ENCODE data around the gene SERPINC1.

The SERPINC1 gene

GRCh38 chr1:173876732-173877131 is 40.4 kb downstream of the SERPINC1 start:
- Mint-ChIP-seq H3K27me3 (ENCODE audit: low read depth) (no peaks in the 10 kb centered on the region), H3K9me3 (no peaks in the 10 kb centered on the region), H3K36me3 (ENCODE audit: low read depth) (peaks cover 64% of the 10 kb centered on the region), H3K4me3 (no peak overlapping the region), H3K27ac (no peak overlapping the region), H3K4me1 (peaks cover 7% of the 10 kb centered on the region)
- no peak for TF ChIP-seq CTCF (IDR thresholded peaks at IDR 0.05; ENCODE audit: unreplicated experiment in 3 of 3)

GRCh38 chr1:173871500-173871899 is 45.6 kb downstream of the SERPINC1 start:
- TF ChIP-seq CTCF (IDR thresholded peaks at IDR 0.05; ENCODE audit: unreplicated experiment in 3 of 3): no peak
- no peaks in the 10 kb centered on the region for H3K27me3 Mint-ChIP-seq (ENCODE audit: low read depth)
- peaks cover 47% of the 10 kb centered on the region for H3K36me3 Mint-ChIP-seq (ENCODE audit: low read depth)
- peak overlapping the region; percentile 44 to 68 (median 67) for H3K4me3 Mint-ChIP-seq
- H3K4me1 Mint-ChIP-seq: peaks cover 32% of the 10 kb centered on the region
- H3K27ac Mint-ChIP-seq: no peak overlapping the region
- no peaks in the 10 kb centered on the region for H3K9me3 Mint-ChIP-seq

GRCh38 chr1:173871091-173871490 is 46.0 kb downstream of the SERPINC1 start:
- TF ChIP-seq CTCF (IDR thresholded peaks at IDR 0.05; ENCODE audit: unreplicated experiment in 3 of 3): no peak
- no peaks in the 10 kb centered on the region for H3K9me3 Mint-ChIP-seq
- H3K4me3 Mint-ChIP-seq: peak overlapping the region in 1 of 3 experiments; percentile 53
- H3K27ac Mint-ChIP-seq: no peak overlapping the region
- H3K27me3 Mint-ChIP-seq (ENCODE audit: low read depth): no peaks in the 10 kb centered on the region
- H3K4me1 Mint-ChIP-seq: peaks cover 36% of the 10 kb centered on the region
- peaks cover 48% of the 10 kb centered on the region for H3K36me3 Mint-ChIP-seq (ENCODE audit: low read depth)

GRCh38 chr1:173870252-173871075 is 46.7 kb downstream of the SERPINC1 start:
- Mint-ChIP-seq H3K36me3 (ENCODE audit: low read depth) (peaks cover 48% of the 10 kb centered on the region), H3K4me3 (peak overlapping the region; percentile 6 to 53 (median 6)), H3K4me1 (peaks cover 42% of the 10 kb centered on the region), H3K27ac (peak overlapping the region in 1 of 3 experiments; percentile 87), H3K9me3 (no peaks in the 10 kb centered on the region), H3K27me3 (ENCODE audit: low read depth) (no peaks in the 10 kb centered on the region)
- no peak for TF ChIP-seq CTCF (IDR thresholded peaks at IDR 0.05; ENCODE audit: unreplicated experiment in 3 of 3)

- Mint-ChIP-seq H3K9me3 (no peaks in the 10 kb centered on the region), H3K4me3 (peak overlapping the region; percentile 89 to 99 (median 93)), H3K27ac (peak overlapping the region; percentile 87 to 97 (median 90)), H3K36me3 (ENCODE audit: low read depth) (peaks cover 56% of the 10 kb centered on the region), H3K4me1 (peaks cover 54% of the 10 kb centered on the region), H3K27me3 (ENCODE audit: low read depth) (no peaks in the 10 kb centered on the region)
- no peak for TF ChIP-seq CTCF (IDR thresholded peaks at IDR 0.05; ENCODE audit: unreplicated experiment in 3 of 3)
Observed at GRCh38 chr1:173869021-173869359, 48.1 kb downstream of the SERPINC1 start.
